Measurements from ENCODE around the gene BZW1.

DNA sequence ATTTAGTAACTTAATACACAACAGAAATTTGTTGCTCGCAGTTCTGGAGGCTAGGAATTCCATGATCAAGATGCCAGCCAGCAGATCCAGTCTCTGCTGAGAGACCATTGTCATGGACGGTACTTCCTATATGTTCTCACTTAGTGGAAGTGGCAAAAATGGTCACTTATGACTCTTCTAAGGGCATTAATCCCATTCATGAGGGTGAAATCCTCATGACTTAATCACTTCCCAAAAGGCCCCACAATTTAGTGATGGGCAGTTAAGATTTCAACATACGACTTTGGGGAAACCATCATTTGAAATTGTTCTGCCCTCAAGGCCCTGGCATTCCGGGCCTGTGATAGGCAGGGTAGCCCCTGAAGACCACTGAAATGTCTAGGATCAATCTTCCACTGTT, 23.0 kb downstream of the BZW1 start:
- no peak for TF ChIP-seq POLR2A (IDR thresholded peaks at IDR 0.05)
- TF ChIP-seq, protein P1, sequence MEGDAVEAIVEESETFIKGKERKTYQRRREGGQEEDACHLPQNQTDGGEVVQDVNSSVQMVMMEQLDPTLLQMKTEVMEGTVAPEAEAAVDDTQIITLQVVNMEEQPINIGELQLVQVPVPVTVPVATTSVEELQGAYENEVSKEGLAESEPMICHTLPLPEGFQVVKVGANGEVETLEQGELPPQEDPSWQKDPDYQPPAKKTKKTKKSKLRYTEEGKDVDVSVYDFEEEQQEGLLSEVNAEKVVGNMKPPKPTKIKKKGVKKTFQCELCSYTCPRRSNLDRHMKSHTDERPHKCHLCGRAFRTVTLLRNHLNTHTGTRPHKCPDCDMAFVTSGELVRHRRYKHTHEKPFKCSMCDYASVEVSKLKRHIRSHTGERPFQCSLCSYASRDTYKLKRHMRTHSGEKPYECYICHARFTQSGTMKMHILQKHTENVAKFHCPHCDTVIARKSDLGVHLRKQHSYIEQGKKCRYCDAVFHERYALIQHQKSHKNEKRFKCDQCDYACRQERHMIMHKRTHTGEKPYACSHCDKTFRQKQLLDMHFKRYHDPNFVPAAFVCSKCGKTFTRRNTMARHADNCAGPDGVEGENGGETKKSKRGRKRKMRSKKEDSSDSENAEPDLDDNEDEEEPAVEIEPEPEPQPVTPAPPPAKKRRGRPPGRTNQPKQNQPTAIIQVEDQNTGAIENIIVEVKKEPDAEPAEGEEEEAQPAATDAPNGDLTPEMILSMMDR (IDR thresholded peaks at IDR 0.05): no peak
